Measurements from ENCODE around the gene GAS6.

Gene GAS6

DNA sequence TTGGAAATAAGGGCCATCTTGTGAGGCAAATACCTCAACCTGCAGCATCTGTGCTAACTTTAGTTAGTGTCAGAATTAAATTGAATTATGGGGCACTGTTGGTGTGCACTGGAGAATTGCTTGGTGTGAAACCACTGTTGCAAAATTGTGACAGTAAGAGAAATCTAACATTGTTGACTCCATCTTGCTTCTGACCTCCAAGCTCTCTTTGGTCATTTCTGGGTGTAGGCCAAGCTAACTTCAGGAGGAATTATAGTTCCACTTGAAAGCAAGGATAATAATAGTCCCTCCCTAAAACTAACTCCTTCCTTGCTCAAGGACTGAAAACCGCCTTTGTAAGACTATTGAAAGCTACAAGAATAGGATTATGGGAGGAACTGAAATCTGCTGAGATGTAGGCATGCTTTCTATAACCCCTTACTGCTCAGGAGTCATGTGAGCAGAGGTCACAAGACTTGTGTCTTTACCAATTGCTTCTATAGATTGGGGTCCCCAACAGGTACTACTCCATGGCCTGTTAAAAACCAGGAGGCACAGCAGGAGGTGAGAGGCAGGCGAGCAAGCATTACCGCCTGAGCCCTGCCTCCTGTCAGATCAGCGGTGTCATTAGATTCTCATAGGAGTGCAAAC is 24.9 kb upstream of the GAS6 start:
- in situ Hi-C loops (cut with HindIII; ENCODE audit: low sequenced_read_pairs), result no loop called here

DNA sequence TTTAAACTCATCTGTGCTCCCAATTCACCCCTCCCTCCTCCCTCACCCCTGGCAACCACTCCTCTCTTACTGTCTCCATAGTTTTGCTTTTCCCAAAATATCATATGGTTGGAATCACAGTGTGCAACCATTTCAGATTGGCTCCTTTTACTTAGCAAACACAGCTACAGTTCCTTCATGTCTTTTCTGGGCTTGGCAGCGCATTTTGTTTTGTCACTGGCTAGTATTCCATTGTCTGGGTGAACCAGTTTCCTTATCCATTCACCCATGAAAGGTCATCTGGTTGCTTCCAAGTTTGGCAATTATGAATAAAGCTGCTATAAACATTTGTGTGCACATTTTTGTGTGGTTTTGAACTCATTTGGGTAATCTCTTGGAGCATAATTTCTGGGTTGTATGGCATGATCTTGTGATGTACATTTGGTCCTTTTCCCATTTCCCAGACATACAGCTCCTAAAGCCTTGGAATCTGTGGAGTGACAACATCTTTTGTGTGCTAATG is 23.9 kb upstream of the GAS6 start:
- in situ Hi-C loops (cut with HindIII; ENCODE audit: low sequenced_read_pairs), result no loop called here

DNA sequence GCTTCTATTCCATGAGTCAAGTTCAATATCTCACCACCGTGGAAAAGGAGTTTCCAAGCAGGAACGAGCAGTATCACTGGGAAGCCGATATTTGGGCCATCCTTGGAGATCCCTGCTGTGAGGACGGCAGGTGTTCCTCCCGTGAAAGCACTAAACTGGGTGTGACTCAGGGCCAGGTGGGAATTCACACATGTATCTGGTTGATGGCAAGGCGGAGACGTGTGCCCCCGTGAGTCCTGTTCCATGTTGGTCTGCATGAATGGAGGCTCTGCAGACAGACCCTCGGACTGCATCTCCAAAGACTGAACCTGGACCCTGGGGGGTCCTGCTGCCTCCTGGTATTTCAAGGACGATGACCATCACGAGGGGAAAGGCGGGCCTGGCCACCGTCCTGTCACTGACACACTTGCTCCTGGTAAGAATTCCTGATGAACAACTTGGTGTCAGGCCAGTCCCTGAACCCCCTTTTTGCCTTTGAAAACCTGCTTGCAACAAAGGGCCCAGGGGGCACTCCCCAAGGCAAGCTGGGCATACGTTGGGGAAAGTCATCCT is 22.8 kb upstream of the GAS6 start:
- in situ Hi-C loops (cut with HindIII; ENCODE audit: low sequenced_read_pairs), result no loop called here

DNA sequence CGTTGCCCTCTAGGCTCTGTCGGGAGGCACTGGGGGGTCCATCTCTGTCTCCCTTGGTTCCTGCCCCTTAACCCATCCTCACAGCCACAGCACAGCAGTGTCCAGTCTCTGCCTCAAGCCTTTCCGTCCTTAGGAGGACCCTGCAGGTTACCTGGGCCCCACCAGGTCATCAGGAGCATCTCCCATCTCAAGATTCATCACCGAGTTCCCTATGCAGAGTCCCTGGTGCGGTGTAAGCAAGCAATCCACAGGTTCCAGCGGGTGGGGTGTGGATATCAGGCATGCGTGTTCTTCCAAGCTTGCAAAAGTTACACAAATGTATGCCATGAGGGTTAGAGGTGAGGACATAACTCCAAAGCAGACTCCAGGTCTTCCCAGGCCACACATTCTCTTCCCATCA is 20.9 kb upstream of the GAS6 start:
- in situ Hi-C loops (cut with HindIII; ENCODE audit: low sequenced_read_pairs), result no loop called here

DNA sequence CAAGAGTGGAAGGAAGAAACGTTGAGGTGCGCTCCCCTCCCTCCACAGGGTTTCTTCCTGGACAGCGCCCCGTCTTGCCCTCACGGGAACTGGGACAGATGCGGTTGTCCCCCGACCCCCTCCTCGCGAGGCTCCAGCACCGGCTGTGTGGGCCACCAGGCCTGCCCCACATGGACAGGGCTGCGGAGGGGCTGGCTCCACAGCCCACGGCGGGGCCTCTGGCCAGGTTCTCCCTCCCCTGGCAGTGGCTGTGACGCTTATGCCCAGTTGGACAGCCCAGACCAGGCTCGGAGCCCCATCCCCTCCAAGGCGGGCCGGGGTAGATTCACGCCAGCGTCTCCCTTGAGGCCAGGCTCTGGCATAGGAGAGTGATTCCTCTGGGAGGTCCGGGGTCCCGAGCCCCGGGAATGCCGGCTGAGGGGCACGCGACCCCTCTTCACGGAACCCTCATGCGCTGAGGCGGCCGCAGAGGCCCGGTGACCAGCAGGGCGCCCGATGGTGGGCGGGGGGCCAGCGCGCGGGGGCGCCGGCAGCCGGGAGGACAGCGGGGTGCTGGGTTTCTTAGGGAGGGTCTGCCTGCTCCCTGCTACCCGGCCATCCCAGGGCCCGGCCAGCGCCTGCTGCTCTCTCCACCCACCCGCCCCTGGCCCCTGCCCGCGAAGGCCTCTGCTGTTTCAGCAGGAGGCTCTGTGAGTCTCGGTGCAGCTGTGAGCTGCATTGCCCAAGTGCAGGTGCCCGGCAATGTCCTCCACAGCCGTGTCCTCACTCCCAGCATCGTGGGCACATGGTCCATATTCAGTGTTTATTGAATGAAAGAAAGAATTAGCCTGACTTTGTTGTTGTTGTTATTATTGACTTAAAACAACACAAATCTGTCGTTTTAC is 20.3 kb upstream of the GAS6 start:
- in situ Hi-C loops (cut with HindIII; ENCODE audit: low sequenced_read_pairs), result no loop called here

DNA sequence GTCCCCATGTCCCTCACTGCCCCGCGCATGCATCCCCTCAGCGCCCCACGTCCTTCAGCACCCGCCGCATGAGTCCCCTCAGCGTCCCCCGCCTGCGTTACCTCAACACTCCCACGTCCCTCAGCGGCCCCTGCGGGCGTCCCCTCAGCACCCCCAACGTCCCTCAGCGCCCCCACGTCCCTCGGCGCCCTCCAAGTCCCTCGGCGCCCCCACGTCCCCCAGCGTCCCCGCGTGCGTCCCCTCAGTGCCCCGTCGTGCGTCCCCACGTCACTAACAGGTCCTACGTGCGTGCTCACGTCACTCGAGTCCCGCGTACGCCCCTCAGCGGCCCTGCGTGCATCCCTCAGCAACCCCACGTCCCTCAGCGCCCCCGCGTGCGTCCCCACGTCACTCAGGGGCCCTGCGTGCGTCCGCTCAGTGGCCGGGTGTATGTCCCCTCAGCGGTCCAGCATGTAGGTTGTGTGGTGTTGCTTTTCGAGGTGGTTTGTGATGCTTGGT is 19.5 kb upstream of the GAS6 start:
- in situ Hi-C loops (cut with HindIII; ENCODE audit: low sequenced_read_pairs), result no loop called here

DNA sequence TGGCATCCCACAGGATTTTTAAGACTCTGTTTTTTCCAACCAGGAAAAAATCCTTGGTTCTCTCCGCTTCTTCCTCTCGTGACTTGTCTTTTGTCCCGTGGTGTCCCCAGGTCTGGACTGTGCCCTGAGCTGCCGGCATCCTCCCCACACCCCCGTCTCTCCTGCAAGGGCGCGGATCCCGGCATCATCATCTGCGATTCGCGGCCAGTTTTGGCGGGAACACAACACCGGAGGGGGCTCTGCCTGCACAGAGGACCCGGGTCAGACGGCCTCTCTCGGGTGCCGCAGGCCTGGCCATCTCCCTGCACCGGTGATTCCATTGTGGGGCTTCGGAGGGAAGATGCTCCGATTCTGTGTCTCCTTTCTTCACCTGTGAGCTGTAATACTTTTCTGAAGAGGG is 18.8 kb upstream of the GAS6 start:
- in situ Hi-C loops (cut with HindIII; ENCODE audit: low sequenced_read_pairs), result no loop called here

DNA sequence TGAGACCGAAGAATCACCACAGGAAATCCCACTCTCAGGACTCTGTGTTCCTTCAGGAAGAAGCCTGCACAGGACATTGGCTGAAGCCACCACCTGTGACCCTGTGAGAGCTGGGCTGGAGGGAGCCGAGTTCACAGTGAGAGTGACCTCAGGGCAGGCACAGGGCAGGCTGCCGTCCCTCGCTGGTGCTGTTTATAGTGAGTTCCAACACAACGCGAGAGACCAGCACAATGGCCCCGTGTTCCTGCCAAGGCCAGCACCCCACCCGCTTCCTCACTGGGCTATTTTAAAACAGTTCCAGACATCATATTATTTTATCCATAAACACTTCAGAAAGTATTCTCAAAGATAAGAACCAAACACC is 18.4 kb upstream of the GAS6 start:
- in situ Hi-C loops (cut with HindIII; ENCODE audit: low sequenced_read_pairs), result no loop called here

DNA sequence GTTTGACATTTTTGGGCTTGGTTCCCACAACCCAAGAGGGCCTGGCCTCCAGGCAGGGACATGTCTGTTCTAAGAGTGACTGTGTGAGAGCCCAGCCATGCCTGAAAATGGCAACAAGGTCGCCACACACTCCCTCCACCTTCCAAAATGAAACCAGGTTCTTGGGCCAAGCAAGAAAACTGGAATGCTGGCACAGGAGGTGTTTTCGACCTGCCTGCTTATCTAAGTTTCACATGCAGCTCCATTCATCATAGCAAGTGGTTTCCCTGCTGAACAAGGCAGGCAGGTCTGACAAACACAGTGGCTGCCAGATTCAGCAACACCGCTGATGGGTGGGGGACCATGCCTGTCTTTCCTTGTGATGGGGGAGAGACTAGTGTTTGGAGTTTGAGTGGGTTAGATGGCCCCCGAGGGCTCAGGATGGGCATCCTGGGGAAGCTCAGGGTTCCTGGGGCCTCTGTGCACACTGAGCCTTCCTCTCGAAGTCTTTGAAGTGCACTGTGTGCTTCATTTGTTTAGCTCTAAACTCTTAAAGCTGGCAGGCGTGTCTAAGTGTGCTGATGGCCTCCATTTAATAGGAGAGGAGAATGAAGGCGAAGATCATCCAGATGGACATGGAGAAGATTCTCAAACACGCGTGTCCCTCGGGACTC is 17.9 kb upstream of the GAS6 start:
- in situ Hi-C loops (cut with HindIII; ENCODE audit: low sequenced_read_pairs), result no loop called here

DNA sequence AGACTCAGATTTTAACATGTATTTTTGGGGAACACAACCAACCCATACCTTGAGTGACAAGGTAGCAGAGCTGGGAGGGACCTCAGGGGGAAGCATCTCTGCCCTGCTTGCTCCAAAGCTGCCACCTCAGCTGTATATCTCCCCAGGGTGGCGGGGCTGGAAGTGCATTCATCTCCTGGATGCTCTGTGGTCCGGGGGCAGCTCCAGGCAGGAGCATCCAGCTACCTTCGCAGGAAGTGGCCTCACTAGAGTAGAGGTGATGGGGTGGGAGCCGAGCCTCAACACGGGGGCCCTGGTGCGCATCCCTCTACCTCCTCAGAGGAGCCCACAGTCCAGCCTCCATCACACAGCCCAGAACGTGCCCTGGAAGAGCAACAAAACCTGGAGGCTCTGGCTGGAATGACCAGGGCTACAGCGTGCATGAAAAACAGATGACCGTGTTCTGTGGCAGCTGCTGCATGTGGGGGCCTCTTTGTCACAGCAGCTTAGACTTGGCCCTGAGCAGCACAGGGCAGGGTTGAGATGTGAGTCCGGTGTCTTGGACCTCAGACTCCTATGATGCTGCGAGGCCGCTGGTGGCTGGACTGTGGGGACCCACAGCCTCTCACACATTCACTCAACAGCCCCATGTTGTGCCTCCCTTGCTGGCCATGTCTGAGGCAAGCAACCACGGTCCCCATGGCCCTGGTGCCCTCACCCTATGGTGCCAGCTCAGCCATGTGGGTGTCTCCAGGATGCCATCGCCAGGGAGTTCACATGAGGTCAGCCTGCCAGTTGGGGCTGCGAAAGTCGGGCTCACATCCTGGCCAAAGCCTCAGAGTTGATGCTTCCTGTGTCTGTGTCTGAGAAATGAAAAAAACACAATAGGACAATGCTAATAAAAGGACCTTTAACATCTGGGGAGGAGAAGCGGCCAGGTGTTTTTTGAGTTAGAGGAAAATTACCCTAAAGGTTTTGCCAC is 17.1 kb upstream of the GAS6 start:
- in situ Hi-C loops (cut with HindIII; ENCODE audit: low sequenced_read_pairs), result no loop called here

DNA sequence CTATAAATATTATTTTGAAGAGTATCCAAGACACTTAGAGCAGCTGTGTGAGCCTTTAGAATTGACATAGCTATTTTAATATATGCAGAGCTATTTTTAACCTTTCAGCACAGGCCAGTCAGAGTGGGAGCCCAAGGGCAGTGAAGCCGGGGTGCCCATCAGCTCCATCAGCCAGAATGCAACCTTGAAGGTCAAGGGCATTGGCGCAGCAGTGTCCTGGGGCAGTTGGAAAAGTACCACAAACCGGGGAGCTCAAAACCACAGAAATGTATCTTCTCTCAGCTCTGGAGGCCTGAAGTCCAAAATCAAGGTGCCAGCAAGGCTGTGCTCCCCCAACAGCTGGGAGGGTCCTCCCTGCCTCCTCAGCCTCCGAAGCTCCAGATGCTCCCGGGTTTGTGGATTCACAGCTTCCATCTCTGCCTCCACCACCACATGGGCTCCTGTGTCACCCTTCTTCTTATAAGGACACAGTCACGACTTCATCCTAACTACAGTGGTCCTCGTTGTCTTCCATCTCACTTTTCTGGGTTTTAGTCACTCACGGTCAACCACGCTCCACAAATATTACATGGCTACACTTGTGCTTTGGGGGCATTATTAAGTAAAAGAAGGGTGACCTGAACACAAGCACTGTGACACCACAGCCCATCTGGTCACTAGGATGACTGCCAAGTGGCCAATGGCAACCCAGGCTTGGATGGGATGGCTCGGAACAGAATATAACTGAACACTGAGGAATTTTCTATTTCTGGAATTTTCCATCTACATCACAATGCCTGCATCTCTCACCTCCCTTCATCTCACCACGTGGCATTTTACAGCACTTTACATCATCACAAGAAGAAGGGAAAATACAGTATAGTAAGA is 15.9 kb upstream of the GAS6 start:
- in situ Hi-C loops (cut with HindIII; ENCODE audit: low sequenced_read_pairs), result no loop called here

DNA sequence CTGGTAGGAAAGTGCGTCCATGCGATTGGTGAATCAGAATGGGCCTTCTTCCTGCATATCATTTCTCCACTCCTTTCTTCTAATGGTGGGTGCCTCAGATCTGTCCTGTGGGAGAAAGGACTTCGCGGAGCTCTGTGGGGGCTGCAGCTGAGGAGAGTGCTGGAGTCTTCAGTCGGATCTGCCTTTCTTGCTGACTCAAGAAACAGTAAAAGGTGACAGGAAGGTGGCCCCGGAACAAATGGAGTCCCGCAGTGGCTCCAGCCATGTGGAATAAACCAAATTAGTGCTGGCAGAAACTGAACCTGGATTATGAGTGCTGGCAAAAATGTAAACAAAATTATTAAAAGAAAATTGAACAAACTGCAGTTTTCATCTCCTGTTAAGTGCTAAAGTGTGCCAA is 15.1 kb upstream of the GAS6 start:
- in situ Hi-C loops (cut with HindIII; ENCODE audit: low sequenced_read_pairs), result no loop called here

DNA sequence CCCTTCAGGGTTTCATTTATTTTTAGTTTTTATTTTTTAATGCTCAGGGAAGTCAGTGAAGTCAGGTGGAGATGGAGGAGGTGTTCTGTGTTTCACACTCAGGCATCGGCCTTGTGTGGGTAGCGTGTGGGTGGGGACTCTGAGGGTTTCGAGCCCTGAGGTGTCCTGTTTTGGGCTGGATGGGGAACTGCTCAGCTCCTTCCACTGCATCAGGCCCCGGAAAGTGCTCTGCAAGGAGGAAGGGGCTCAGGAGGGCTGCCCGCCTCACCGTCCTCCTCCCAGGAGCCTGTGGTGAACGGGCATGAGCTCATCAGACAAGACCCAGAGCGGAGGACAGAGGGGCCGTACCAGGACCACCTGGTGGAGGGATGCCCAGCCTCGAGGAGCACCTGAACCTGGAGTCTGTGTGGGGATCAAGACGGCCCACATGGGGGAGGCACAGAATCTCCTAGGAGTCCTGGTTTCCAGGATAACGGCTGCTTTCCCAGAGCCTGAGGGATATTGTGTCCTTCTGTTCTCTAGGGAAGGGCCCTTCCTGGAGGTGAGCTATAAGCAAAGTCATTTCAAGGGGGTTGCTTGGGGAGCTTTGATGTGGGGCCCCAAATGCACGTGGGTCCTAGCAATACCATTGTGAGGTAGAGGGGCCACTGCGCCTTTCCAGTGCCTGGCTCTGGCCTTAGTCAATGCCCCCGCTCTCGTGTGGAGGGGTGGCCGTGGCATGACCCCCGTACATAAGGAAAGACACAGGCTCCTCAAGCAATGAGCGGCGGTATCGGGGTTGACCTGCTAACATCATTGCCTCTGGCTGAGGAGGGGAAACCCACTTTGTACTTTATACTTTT is 13.5 kb upstream of the GAS6 start:
- in situ Hi-C loops (cut with HindIII; ENCODE audit: low sequenced_read_pairs), result no loop called here

DNA sequence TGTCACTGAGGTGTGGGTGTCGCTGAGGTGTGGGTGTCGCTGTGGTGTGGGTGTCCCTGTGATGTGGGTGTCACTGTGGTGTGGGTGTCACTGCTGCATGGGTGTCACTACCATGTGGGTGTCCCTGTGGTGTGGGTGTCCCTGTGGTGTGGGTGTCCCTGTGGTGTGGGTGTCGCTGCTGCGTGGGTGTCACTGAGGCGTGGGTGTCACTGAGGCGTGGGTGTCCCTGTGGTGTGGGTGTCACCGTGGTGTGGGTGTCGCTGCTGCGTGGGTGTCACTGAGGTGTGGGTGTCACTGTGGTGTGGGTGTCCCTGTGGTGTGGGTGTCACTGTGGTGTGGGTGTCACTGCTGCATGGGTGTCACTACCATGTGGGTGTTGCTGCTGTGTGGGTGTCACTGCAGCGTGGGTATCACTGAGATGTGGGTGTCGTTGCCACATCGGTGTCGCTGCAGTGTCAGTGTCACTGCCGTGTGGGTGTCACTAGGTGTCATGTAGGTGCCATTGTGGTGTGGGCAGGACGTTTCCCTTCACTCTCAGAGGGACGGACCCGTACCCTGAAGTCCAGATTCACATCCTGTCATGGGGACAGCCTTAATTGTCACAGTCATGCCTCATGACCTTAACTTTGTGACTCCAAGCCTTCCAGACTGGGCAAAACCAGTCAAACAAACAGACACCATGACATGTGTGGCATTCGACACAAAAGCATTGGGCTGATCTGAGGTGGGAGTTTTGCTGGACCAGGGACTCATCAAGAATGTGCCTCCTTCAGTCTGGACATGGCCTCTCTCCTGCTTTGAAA is 12.7 kb upstream of the GAS6 start:
- in situ Hi-C loops (cut with HindIII; ENCODE audit: low sequenced_read_pairs), result no loop called here

DNA sequence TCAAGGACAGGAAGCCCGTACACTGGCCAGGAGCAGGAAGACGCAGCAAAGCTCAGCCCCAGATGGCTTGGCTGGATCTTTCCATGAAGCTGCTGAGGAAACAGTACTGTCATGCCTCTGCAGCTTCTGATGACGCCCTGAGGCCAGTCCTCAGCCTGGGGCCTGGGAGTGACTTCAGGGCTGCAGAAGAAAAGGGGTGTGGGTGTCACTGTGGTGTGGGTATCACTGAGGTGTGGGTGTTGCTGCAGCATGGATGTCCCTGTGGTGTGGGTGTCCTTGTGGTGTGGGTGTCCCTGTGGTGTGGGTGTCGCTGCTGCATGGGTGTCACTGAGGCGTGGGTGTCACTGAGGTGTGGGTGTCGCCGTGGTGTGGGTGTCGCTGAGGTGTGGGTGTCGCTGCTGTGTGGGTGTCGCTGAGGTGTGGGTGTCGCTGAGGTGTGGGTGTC is 12.0 kb upstream of the GAS6 start:
- in situ Hi-C loops (cut with HindIII; ENCODE audit: low sequenced_read_pairs), result no loop called here

DNA sequence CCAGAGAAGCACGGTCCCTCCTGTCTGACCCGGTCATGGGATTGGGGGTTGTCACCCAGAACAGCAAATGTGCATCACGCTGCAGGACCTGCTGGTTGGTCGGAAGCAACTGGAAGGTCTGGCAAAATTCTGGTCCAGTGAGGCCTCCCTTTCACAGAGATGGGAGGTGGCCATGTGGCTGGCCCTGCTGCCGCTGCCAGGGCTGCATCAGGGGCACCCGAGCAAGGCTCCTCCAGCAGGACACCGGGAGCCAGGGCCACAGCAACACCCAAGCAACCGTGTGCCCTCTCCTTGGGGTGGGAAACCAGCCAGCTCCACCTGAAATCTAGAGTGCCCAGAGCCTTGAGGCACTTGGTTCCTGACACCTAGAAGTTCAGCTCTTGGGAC is 11.5 kb upstream of the GAS6 start:
- in situ Hi-C loops (cut with HindIII; ENCODE audit: low sequenced_read_pairs), result no loop called here

DNA sequence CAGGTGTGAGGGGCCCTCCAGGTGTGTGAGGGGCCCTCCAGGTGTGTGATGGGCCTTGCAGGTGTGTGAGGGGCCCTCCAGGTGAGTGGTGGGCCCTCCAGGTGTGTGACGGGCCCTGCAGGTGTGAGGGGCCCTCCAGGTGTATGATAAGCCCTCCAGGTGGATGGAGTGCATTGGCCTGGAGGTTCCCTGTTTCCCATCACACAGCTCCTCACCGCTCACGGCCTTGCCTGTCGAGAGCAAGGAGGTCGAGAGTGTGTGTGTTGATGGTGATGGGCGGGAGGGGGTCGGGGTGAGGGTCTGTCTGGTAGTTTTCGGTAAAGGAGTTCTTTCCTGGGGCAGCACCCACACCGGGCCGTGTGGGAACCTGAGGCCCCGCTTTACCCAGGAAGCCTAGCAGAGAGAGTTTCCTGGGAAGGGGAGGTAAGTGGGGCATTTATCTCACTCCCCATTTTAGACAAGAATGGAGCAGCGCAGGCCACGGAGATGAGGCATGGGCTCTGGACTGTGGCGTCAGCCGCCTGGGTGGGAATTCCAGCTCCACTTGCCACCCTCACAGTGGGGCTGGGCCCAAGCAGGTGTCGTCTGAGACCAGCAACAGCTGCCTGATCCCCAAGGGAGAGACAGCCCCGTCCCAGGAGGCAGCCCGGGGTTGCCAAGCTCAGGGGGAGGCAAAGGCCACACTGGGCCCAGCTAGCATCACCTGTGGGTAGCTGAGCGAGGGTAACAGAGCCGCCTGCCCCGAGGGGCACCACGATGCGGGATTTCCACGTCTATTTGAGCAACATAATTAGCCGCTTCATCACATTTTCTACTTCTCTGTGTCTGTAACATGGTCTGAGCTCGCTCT is 10.9 kb upstream of the GAS6 start:
- in situ Hi-C loops (cut with HindIII; ENCODE audit: low sequenced_read_pairs), result no loop called here

All from endothelial cell of hepatic sinusoid (primary cell).